Midbrain (tissue), 1 donor: Measurements from ENCODE around the gene EXOC6B.

Source experiments
- DNase-seq: peaks from one replicate; lab custom pipeline; 2025; lab: John Stamatoyannopoulos, UW

The EXOC6B gene

DNA sequence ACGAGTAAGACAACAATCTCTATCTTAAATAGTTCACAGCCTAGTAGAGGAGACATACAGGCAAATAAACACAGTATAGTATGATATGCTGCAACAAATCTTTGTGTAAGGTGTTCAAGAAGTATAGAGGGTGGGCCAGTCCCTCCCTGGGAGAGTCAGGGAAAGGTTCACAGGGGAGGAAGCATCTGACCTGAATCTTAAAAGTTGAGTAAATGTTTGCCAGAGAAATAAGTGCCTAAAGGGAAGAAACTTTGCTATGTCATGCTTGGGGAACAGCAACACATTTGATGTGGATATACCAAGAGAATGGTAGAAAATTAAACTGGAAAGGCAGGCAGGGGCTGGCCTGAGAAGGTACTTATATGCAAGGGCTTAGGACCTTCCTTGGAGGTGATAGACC lies 552.4 kb downstream of the EXOC6B start:
- DNase-seq = no peak

DNA sequence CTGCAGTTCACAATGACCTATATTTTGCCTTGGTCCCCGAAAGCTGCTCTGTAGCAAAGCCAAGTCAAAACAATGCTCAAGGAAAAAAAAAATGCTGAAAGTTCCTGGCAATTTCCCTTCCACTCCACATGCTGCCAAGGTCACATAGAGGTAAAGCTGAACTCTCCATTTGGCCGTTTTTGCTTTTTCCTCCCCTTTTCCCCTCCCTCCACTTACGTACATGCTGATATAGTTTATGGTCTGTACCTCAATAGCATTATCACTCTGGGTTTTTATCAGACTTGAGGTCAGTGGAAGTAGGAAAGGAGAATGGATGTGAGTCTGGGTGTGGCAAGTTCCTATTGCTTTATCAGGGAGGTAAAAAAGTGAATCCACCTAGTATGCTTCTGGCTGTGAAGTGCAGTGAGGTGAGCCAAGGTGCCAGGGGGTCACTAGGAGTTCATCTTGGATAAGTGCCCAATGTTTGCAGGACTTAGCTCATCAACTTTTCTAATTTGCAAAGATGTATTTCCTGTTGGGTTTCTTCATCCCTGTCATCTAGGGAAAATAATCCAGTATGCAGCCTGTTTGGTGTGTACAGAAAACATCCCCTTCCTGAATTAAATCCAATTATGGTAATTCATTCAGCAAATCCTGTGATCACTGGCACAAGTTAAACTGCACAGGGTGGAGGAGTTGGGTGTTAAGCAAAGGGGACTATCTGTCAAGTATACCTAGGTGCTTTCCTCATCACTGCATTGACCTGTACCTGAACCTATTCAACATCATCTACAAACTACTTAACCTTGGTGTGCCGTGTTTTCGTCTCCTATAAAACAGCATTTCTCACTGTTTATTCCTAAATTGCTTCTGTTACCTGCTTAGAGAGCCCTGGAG lies 553.8 kb downstream of the EXOC6B start:
- DNase-seq = no peak

DNA sequence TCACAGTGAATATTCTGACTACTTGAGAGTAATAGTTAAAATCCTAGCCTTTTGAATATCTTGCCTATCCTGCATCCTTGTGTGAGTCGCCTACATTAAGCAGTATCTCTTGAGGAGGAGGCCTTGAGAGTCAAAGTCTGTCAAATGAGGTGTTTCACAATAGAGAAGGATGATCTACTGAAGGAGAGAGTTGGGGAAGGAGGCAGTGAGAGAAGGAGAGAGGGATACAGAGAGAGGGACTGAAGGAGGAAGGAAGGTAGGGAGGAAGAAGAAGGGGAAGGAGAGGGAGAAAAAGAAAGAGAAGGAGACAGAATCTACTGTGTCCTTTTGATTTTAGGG lies 554.6 kb downstream of the EXOC6B start:
- DNase-seq = no peak

GRCh38 chr2:72270556-72271275 lies 555.1 kb downstream of the EXOC6B start:
- no peak for DNase-seq

DNA sequence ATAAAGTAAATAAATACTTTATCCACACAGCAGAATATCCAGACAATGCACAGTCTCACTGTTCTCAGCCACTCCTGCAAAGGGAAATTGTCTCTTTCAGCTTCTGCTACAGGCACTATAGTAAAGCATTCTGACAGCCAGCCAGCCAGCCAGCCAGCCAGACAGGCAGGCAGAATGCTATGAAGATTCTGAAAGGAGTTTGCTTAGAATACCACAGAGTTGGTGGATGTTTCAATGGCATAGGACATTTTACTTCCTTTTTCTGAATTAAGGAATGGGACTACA lies 562.1 kb downstream of the EXOC6B start:
- peak; percentile 7 for DNase-seq

GRCh38 chr2:72263043-72263775 lies 562.6 kb downstream of the EXOC6B start:
- DNase-seq = no peak

GRCh38 chr2:72261076-72261475 lies 564.8 kb downstream of the EXOC6B start:
- no peak for DNase-seq

DNA sequence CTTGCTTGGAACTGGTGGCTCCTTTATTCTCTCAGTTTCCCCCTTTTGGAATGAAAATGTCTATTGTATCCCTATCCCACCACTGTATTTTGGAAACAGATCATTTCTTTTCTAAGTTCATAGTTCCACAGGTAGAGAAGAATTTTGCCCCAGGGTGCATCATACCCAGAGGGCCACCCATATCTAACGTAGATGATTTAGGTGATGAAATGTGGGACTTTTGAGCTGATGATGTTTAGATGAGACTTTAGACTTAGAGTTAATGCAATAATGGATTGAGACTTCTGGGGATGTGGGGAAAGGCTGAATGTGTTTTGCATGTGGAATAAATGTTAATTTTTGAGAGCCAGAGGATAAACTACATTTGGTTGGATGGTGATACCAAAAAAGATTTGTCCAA lies 570.3 kb downstream of the EXOC6B start:
- DNase-seq = no peak

- DNase-seq = no peak
Observed at GRCh38 chr2:72254831-72255451, 570.9 kb downstream of the EXOC6B start.

GRCh38 chr2:72238311-72238710 lies 587.5 kb downstream of the EXOC6B start:
- DNase-seq = no peak

DNA sequence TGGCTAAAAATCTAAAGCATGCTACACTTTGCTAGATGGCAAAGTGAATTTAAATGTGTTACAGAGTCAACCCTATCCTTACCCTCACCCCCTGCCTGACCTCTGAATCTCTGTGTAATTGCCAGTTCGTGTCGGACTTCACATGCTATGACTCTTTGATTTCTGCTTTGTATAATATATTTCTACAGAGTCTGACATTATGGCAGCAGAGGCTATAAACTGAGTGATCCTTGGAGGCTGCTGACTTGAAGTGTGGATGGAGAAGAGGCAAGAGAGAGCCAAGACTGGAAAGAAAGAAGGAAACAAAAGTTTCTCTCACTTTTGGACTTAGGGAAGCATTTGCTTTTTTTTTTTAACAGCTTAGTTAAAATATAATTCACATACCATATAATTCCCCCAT lies 588.3 kb downstream of the EXOC6B start:
- DNase-seq = no peak

DNA sequence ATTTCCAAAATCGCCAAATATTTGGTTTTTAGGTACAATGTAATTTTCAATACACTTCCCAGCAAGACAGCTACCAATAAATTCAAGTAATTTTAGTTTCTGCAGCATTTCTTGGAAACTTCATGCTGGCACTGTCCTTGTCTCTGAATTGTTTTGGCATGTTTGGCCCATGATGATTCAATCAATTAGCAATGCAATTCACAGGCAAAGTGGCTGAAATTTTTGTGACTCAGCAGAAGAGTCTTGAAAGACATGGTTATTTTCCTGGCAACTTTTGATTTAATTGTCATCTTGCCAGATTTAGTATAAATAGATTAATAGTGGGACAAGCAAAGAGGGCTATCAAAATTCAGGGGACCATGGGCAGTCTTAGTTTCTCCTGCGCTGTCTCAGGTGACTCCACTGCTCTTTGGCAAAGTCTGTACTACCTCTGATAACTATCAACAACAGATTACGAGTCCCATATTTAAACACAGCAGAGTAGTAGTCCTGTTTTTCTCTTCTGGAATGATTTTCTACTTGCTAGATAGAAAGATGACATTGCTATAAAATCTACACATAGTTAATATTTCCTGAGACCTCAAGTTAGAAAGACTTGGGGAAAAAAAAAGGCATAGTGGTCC lies 589.3 kb downstream of the EXOC6B start:
- no peak for DNase-seq

GRCh38 chr2:72235497-72236415 lies 590.1 kb downstream of the EXOC6B start:
- no peak for DNase-seq

GRCh38 chr2:72233211-72233610 lies 592.6 kb downstream of the EXOC6B start:
- DNase-seq = no peak

- no peak for DNase-seq
Observed at GRCh38 chr2:72222829-72223564, 602.8 kb downstream of the EXOC6B start.

- no peak for DNase-seq
Observed at GRCh38 chr2:72220170-72220569, 605.7 kb downstream of the EXOC6B start.

DNA sequence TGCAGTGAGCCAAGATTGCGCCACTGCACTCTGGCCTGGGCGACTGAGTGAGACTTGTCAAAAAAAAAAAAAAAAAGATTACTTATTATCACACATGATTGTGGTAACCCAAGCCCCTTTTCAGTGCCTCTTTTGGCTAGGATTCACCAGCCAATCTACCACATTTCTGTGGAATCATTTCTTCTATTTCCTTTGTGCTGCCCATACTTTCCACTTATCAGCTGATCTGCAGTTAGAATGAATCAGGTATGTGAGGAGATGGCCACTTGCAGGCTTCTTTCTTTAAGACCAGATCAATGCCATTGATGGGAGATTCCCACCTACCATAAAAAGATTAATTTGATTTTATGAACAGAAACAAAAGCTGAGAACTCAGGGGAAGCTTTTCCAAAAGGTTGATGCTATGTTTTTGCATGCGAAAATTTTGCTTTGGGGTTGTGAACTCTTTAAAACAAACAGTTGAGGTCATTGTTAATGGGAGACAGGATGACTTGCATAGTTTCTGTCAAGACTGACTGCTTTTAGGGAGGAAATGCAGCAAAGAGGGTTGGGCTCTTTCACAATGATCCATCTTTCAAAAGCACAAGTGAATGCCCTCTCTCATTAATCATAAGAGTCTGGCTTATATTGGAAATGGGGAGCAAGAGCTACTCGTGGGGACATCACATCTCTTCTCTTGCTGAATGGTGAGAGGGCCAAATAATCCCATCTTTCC lies 611.2 kb downstream of the EXOC6B start:
- DNase-seq = no peak

GRCh38 chr2:72212486-72212855 lies 613.4 kb downstream of the EXOC6B start:
- no peak for DNase-seq

GRCh38 chr2:72211777-72212485 lies 613.9 kb downstream of the EXOC6B start:
- no peak for DNase-seq
